Sigmoid colon (tissue), 7 donors: ENCODE results near the gene SSBP4. TPM values are rescaled to one million over a fixed set of nuclear protein-coding genes. Genes with fewer than 3 reads are reported as not detected.

Experiments
- DNase-seq: peaks from one replicate; pipeline ENCODE4 v3.0.0-alpha.2; 2019
- H3K27ac ChIP-seq, 4 donors: fragments of 200-600 bp; sonication (generic); one replicate each; pipeline ENCODE4 v1.5.1; 2016 to 2019; ENCODE audit warnings: mild to moderate bottlenecking in 1 of 4
- H3K27me3 ChIP-seq, 3 donors: fragments of 200-600 bp; sonication (generic); one replicate each; pipeline ENCODE4 v1.5.1; 2019; ENCODE audit warnings: mild to moderate bottlenecking in 1 of 3
- H3K36me3 ChIP-seq, 4 donors: fragments of 200-600 bp; sonication (generic); one replicate each; pipeline ENCODE4 v1.5.1; 2016 to 2019
- H3K4me1 ChIP-seq, 4 donors: fragments of 200-600 bp; sonication (generic); one replicate each; pipeline ENCODE4 v1.5.1; 2017 to 2019
- H3K4me3 ChIP-seq, 4 donors: fragments of 200-600 bp; sonication (generic); one replicate each; pipeline ENCODE4 v1.5.1; 2017 to 2019; ENCODE audit warnings: mild to moderate bottlenecking in 2 of 4, moderate library complexity in 1 of 4
- H3K9me3 ChIP-seq, 4 donors: fragments of 200-600 bp in 3 of 4; sonication (generic) in 3 of 4; one replicate each; pipeline versions ENCODE4 v1.5.1 to v1.6.1; 2013 to 2019
- EP300 ChIP-seq, 4 donors: sonication (generic); formaldehyde crosslinking; IDR thresholded peaks; one replicate each; pipeline ENCODE4 v1.6.1; 2017; ENCODE audit warnings: antibody characterized with exemption in 4 of 4
- POLR2A ChIP-seq, 2 donors: fragments of 450-650 bp; IDR thresholded peaks; one replicate each; pipeline ENCODE4 v1.6.1; 2016; ENCODE audit warnings: antibody characterized with exemption in 2 of 2, mild to moderate bottlenecking in 2 of 2, moderate library complexity in 2 of 2
- POLR2AphosphoS5 ChIP-seq, 4 donors: sonication (generic); formaldehyde crosslinking; IDR thresholded peaks; one replicate each; pipeline ENCODE4 v1.6.1; 2017; ENCODE audit warnings: antibody characterized with exemption in 4 of 4
- WGBS, 2 donors: extraction: QIAGEN DNeasy Blood & Tissue Kit; methylation state at CpG; one replicate each; pipeline ENCODE4 v1.1.7; 2013; 5-methylcytosine and 5-hydroxymethylcytosine counted together
- intact Hi-C: fragments of 100-400 bp; cut with DNase I; formaldehyde crosslinking; loops from one replicate; pipeline ENCODE4 v1.15.1; 2023
- polyA plus RNA-seq, 3 donors: library from polyadenylated mRNA; stranded (reverse); fragments of 200-250 nt; gene quantifications; one replicate each; pipeline ENCODE4 v1.2.3, GENCODE V29; 2013
- total RNA-seq, 4 donors: library from RNA; depleted of rRNA; stranded (reverse); fragments of >200 nt; gene quantifications; one replicate each; pipeline ENCODE4 v1.1.0, GENCODE V29; 2016
- TF ChIP-seq, protein P1 (sequence below), 4 experiments: fragments of 450-650 bp in 3 of 4; fragments of 200-600 bp in 1 of 4; IDR thresholded peaks; one replicate each; pipeline ENCODE4 v1.5.1; 2016 to 2019; ENCODE audit warnings: antibody characterized with exemption in 4 of 4, mild to moderate bottlenecking in 3 of 4, moderate library complexity in 2 of 4
- donor health status: healthy with polysubstance abuse.
- donor health status: Bipolar disorder and iron deficiency.
- donor health status: healthy.

SSBP4 gene
- total and polyA plus RNA-seq, 7 donors: 13.9 to 71.4 (median 52.4) TPM

DNA sequence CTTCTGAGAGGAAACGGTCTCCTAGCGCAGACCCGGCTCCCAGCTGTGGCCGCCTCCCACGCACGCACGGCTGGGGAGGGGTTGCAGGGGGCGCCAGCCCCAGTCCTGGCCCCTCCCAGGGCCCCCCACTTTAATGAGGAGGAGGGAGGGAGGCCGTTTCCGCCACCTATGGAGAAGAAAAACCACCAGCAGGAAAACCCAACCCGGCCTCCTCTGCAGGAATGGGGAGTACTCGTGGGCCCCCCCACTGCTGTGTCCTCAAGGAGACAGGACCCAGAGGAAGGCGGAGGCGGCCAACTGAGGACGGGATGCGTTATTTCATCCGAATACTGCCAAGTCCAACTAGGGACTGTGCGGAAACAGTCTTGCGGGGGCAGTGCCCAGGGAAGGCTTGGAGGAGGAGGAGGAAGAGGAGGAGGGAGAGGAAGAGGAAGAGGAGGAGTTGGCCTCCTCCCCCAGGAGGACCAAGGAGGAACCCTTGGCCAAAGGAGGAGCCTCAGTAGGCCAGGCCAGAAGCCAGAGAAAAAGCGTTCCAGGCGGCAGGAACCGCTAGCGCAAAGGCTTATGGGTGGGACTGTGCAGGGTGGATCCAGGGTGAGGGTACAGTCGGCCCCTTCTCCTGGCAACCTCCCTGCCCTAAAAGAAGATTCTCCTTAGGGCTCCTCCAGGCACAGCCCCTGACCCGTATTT, 3.9 kb upstream of the SSBP4 start:
- Histone ChIP-seq H3K4me3 (peak overlapping the region in 3 of 4 donors; percentile 21 to 31 (median 26)), H3K27ac (peak overlapping the region; percentile 82 to 88 (median 86)), H3K9me3 (no peaks in the 10 kb centered on the region), H3K36me3 (no peaks in the 10 kb centered on the region), H3K27me3 (peaks cover 0 to 29% (median 3%) of the 10 kb centered on the region in 3 donors), H3K4me1 (peaks cover 0 to 57% (median 55%) of the 10 kb centered on the region in 4 donors)
- intact Hi-C loops: loop anchor here (5.0 to 10.0 kb wide), 2 partner anchors 133 to 301 kb away; partner anchors contain the start of gene JUND
- TF ChIP-seq EP300 (IDR thresholded peaks at IDR 0.05): no peak
- TF ChIP-seq POLR2AphosphoS5 (IDR thresholded peaks at IDR 0.05): peak; percentile 35 to 84 (median 80)
- TF ChIP-seq, protein P1, sequence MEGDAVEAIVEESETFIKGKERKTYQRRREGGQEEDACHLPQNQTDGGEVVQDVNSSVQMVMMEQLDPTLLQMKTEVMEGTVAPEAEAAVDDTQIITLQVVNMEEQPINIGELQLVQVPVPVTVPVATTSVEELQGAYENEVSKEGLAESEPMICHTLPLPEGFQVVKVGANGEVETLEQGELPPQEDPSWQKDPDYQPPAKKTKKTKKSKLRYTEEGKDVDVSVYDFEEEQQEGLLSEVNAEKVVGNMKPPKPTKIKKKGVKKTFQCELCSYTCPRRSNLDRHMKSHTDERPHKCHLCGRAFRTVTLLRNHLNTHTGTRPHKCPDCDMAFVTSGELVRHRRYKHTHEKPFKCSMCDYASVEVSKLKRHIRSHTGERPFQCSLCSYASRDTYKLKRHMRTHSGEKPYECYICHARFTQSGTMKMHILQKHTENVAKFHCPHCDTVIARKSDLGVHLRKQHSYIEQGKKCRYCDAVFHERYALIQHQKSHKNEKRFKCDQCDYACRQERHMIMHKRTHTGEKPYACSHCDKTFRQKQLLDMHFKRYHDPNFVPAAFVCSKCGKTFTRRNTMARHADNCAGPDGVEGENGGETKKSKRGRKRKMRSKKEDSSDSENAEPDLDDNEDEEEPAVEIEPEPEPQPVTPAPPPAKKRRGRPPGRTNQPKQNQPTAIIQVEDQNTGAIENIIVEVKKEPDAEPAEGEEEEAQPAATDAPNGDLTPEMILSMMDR (IDR thresholded peaks at IDR 0.05): no peak
- peak in 1 of 2 donors; percentile 9 for TF ChIP-seq POLR2A (IDR thresholded peaks at IDR 0.05)
- peak; percentile 92 for DNase-seq
- WGBS, 2 donors: 24 to 61% methylated on average over 25 of the region's 25 CpGs

DNA sequence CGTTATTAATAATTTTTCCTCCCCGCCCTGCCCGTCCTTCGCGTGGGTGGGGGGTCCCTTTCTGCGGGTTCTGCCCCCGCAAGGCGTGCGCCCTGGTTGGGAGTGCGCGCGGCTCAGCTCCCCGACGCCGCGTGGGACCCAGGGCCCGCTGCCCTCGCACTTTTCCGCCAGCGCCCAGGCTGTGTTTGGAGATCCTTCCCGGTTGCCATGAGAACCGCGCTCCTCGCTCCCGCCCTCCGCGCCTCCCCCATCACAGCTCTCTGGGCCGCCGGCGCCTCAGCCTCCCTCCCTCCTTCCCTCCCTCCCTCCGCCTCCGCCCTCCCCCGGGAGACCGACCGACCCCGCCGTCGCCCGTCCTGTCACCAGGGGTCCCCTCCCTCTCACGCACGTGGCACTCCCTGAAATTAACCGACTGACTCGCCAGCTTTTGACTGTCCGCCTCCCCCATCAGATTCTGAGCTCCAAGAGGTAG, 2.4 kb upstream of the SSBP4 start:
- TF ChIP-seq EP300 (IDR thresholded peaks at IDR 0.05) (no peak), POLR2AphosphoS5 (IDR thresholded peaks at IDR 0.05) (peak in 3 of 4 donors; percentile 49 to 69 (median 56)), POLR2A (IDR thresholded peaks at IDR 0.05) (no peak)
- TF ChIP-seq, protein P1 (IDR thresholded peaks at IDR 0.05): no peak
- peak; percentile 95 for DNase-seq
- Histone ChIP-seq H3K36me3 (no peaks in the 10 kb centered on the region), H3K9me3 (no peaks in the 10 kb centered on the region), H3K4me3 (peak overlapping the region; percentile 6 to 74 (median 38)), H3K4me1 (peaks cover 0 to 68% (median 62%) of the 10 kb centered on the region in 4 donors), H3K27ac (peak overlapping the region; percentile 82 to 88 (median 86)), H3K27me3 (peaks cover 0 to 29% (median 3%) of the 10 kb centered on the region in 3 donors)
- WGBS, 2 donors: 1% methylated on average over 44 of the region's 44 CpGs
- intact Hi-C loops: loop anchor here (5.0 to 10.0 kb wide), 2 partner anchors 135 to 302 kb away; partner anchors contain the start of gene JUND

GRCh38 chr19:18417250-18418028, 1.8 kb upstream of the SSBP4 start:
- Histone ChIP-seq H3K27ac (peak overlapping the region; percentile 82 to 88 (median 86)), H3K4me3 (peak overlapping the region; percentile 6 to 74 (median 38)), H3K36me3 (no peaks in the 10 kb centered on the region), H3K4me1 (peaks cover 0 to 68% (median 62%) of the 10 kb centered on the region in 4 donors), H3K9me3 (no peaks in the 10 kb centered on the region), H3K27me3 (peaks cover 0 to 29% (median 3%) of the 10 kb centered on the region in 3 donors)
- peak; percentile 91 for DNase-seq
- WGBS, 2 donors: 0% methylated on average over 53 of the region's 53 CpGs
- no peak for TF ChIP-seq POLR2A (IDR thresholded peaks at IDR 0.05)
- TF ChIP-seq POLR2AphosphoS5 (IDR thresholded peaks at IDR 0.05): peak in 3 of 4 donors; percentile 29 to 53 (median 46)
- intact Hi-C loops: loop anchor here (5.0 to 10.0 kb wide), 2 partner anchors 135 to 303 kb away; partner anchors contain the start of gene JUND

- Histone ChIP-seq H3K27me3 (peaks cover 0 to 29% (median 3%) of the 10 kb centered on the region in 3 donors), H3K36me3 (no peaks in the 10 kb centered on the region), H3K4me1 (peaks cover 0 to 68% (median 62%) of the 10 kb centered on the region in 4 donors), H3K4me3 (peak overlapping the region in 3 of 4 donors; percentile 37 to 74 (median 40)), H3K9me3 (no peaks in the 10 kb centered on the region), H3K27ac (peak overlapping the region; percentile 82 to 88 (median 86))
- intact Hi-C loops: loop anchor here (5.0 to 10.0 kb wide), 2 partner anchors 136 to 303 kb away; partner anchors contain the start of gene JUND
- no peak for DNase-seq
- TF ChIP-seq EP300 (IDR thresholded peaks at IDR 0.05): no peak
- TF ChIP-seq, protein P1 (IDR thresholded peaks at IDR 0.05): no peak
- TF ChIP-seq POLR2A (IDR thresholded peaks at IDR 0.05): no peak
- TF ChIP-seq POLR2AphosphoS5 (IDR thresholded peaks at IDR 0.05): peak in 1 of 4 donors; percentile 18
- 5 to 10% methylated on average over 30 of the region's 30 CpGs for WGBS, 2 donors
Observed at GRCh38 chr19:18418029-18418482, 1.1 kb upstream of the SSBP4 start.
